GM12878 (cell line): Measurements from ENCODE around the gene MGST3.

ENCODE experiments used
- CEBPB ChIP-seq, 2 experiments: fragments of 150-350 bp in 1 of 2; IDR thresholded peaks; 2 replicates each; pipeline ENCODE4 v1.6.1; 2012 to 2014; ENCODE audit warnings: low read depth in 2 of 2, low read length in 2 of 2, borderline replicate concordance in 1 of 2, inconsistent platforms in 1 of 2
- CTCF ChIP-seq, 3 experiments: IDR thresholded peaks in 2 of 3; conservative IDR thresholded peaks in 1 of 3; 2 replicates each; pipeline ENCODE4 v1.5.1; 2011; ENCODE audit warnings: low read depth in 3 of 3, low read length in 3 of 3, mild to moderate bottlenecking in 3 of 3, control low read depth in 2 of 3, moderate library complexity in 2 of 3, inconsistent platforms in 1 of 3, mixed read lengths in 1 of 3; ENCODE audit not compliant: control insufficient read depth in 2 of 3, insufficient read depth in 1 of 3; ENCODE audit errors: extremely low read depth in 1 of 3
- EP300 ChIP-seq, 2 experiments: fragments of 150-350 bp in 1 of 2; IDR thresholded peaks; 2 replicates each; pipeline ENCODE4 v1.6.1; 2011 to 2012; ENCODE audit warnings: low read depth in 2 of 2, low read length in 2 of 2, borderline replicate concordance in 1 of 2, improper control_type of control experiment in 1 of 2, inconsistent platforms in 1 of 2; ENCODE audit not compliant: control insufficient read depth in 1 of 2
- HDGF ChIP-seq: fragments of 450-650 bp; IDR thresholded peaks from 2 replicates; pipeline ENCODE4 v1.6.1; 2016; ENCODE audit warnings: antibody characterized with exemption
- POLR2AphosphoS5 ChIP-seq: IDR thresholded peaks from 2 replicates; pipeline ENCODE4 v1.6.1; 2011; ENCODE audit warnings: mild to moderate bottlenecking, low read length, inconsistent platforms
- ZBTB40 ChIP-seq: fragments of 450-650 bp; IDR thresholded peaks from 2 replicates; pipeline ENCODE4 v1.6.1; 2016; ENCODE audit warnings: mild to moderate bottlenecking, moderate library complexity, borderline replicate concordance

GRCh38 chr1:165699577-165699976 lies 68.5 kb downstream of the MGST3 start:
- TF ChIP-seq POLR2AphosphoS5 (no peak), CTCF (IDR thresholded peaks at IDR 0.05 in 2 of 3, conservative IDR thresholded peaks at IDR 0.05 in 1 of 3; ENCODE audit: control insufficient read depth in 2 of 3, extremely low read depth in 1 of 3, insufficient read depth in 1 of 3, low read depth in 3 of 3, low read length in 3 of 3) (0 out of 6 replicates have a peak, but pooled peaks of 1 of the 3 experiments have one; percentile 4), HDGF (no peak), ZBTB40 (no peak), CEBPB (IDR thresholded peaks at IDR 0.05; ENCODE audit: borderline replicate concordance in 1 of 2, low read depth in 2 of 2, low read length in 2 of 2) (no peak), EP300 (IDR thresholded peaks at IDR 0.05; ENCODE audit: borderline replicate concordance in 1 of 2, control insufficient read depth in 1 of 2, low read depth in 2 of 2, low read length in 2 of 2) (no peak)
